Measurements from ENCODE around the gene PMM1.

The PMM1 gene

DNA sequence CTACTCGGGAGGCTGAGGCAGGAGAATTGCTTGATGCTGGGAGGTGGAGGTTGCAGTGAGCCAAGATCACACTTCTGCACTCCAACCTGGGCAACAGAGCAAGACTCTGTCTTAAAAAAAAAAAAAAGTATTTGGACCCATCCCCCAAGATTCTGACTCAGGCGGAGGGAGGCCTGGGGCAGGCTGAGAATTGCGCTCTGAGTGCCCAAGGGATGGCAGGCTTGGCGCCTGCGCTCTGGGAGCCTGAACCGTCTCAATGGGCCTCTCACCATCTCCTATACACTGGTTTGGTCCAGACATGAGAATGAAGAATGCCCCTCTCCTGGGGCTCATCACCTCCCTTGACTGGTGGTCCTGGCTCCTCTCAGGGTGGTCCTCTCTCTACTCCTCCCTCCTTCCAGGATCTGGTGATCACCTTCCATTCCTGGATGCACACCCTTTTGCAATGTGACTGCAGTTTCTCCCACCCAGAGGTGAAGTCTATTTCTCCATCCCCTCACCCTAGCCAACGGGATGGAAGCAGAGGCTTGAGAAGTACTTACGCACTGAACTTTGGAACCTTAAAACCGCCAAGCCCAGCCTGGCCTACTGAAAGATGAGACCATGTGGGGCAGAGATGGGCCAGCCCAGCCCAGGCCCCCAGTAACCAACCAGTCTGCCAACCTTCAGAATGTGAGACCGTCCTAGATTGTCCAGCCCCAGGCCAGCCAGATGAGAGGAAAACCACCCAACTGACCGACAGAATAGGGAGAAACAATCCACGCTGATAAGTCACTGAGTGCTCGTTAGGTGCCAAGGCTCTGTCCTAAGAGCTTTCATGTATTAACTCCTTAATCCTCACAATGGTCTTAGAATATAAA lies 50.3 kb downstream of the PMM1 start:
- H3K27me3 Mint-ChIP-seq = no peaks in the 10 kb centered on the region
- no peak overlapping the region for H3K4me3 Mint-ChIP-seq
- peaks cover 34% of the 10 kb centered on the region for H3K4me1 Mint-ChIP-seq
- no peaks in the 10 kb centered on the region for H3K9me3 Mint-ChIP-seq
- no peak overlapping the region for H3K27ac Mint-ChIP-seq
- H3K36me3 Mint-ChIP-seq = peaks cover 11% of the 10 kb centered on the region

DNA sequence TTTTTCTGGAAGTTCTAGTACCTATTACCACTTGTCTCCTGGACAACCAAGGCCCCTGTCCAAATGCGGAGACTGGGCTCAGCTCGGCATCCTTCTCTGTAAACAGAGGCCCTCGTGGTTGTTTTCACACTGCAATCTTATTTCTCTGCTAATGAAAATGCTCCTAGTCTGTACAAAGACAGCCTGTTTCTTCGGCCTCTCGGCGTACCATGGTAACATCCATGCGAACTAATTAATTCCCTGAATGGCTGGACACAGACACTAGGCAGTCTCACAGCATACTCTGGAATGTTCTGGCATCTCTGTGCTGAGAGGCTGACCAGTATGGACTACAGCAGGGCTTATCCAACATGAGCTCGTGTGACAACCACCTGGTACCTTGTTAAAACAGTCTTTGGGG lies 51.1 kb downstream of the PMM1 start:
- H3K4me3 Mint-ChIP-seq = no peak overlapping the region
- H3K27me3 Mint-ChIP-seq = no peaks in the 10 kb centered on the region
- H3K4me1 Mint-ChIP-seq = peaks cover 34% of the 10 kb centered on the region
- peaks cover 11% of the 10 kb centered on the region for H3K36me3 Mint-ChIP-seq
- no peak overlapping the region for H3K27ac Mint-ChIP-seq
- H3K9me3 Mint-ChIP-seq = no peaks in the 10 kb centered on the region

GRCh38 chr22:41537203-41537602 lies 52.4 kb downstream of the PMM1 start:
- Mint-ChIP-seq H3K27ac (no peak overlapping the region), H3K36me3 (peaks cover 6% of the 10 kb centered on the region), H3K9me3 (no peaks in the 10 kb centered on the region), H3K4me3 (no peak overlapping the region), H3K4me1 (peaks cover 27% of the 10 kb centered on the region), H3K27me3 (no peaks in the 10 kb centered on the region)

GRCh38 chr22:41535244-41535643 lies 54.4 kb downstream of the PMM1 start:
- no peaks in the 10 kb centered on the region for H3K27me3 Mint-ChIP-seq
- H3K4me3 Mint-ChIP-seq = no peak overlapping the region
- no peaks in the 10 kb centered on the region for H3K9me3 Mint-ChIP-seq
- peaks cover 4% of the 10 kb centered on the region for H3K36me3 Mint-ChIP-seq
- no peak overlapping the region for H3K27ac Mint-ChIP-seq
- H3K4me1 Mint-ChIP-seq = peaks cover 11% of the 10 kb centered on the region

DNA sequence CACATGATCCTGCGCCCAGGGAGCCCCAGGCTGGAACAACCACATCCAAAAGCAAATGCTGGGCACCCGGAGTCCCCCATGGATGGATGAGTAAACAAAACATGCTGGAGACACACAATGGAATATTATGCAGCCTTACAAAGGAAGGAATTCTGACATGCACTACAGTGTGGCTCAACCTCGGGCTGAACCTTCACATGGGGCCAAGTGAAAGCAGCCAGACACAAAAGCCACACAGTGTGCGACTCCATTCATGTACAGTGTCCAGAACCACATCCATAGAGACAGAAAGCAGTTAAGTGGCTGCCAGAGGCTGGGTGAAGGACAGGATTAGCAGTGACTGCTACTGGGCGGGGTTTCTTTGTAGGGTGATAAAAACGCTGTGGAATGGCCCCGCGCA lies 55.4 kb downstream of the PMM1 start:
- no peaks in the 10 kb centered on the region for H3K9me3 Mint-ChIP-seq
- H3K36me3 Mint-ChIP-seq = peaks cover 4% of the 10 kb centered on the region
- peaks cover 7% of the 10 kb centered on the region for H3K4me1 Mint-ChIP-seq
- H3K4me3 Mint-ChIP-seq = no peak overlapping the region
- no peaks in the 10 kb centered on the region for H3K27me3 Mint-ChIP-seq
- H3K27ac Mint-ChIP-seq = no peak overlapping the region

- H3K27ac Mint-ChIP-seq = peak overlapping the region; percentile 72
- H3K4me3 Mint-ChIP-seq = no peak overlapping the region
Observed at GRCh38 chr22:41532908-41533825, 56.5 kb downstream of the PMM1 start.

GRCh38 chr22:41531715-41532477 lies 57.7 kb downstream of the PMM1 start:
- Mint-ChIP-seq H3K9me3 (no peaks in the 10 kb centered on the region), H3K27ac (no peak overlapping the region), H3K36me3 (peaks cover 7% of the 10 kb centered on the region), H3K27me3 (no peaks in the 10 kb centered on the region), H3K4me1 (peaks cover 11% of the 10 kb centered on the region), H3K4me3 (no peak overlapping the region)

More at GRCh38 chr22:41532908-41533825, 56.5 kb downstream of the PMM1 start:
- Mint-ChIP-seq H3K4me1 (peaks cover 11% of the 10 kb centered on the region), H3K36me3 (peaks cover 7% of the 10 kb centered on the region), H3K27me3 (no peaks in the 10 kb centered on the region), H3K9me3 (no peaks in the 10 kb centered on the region)

DNA sequence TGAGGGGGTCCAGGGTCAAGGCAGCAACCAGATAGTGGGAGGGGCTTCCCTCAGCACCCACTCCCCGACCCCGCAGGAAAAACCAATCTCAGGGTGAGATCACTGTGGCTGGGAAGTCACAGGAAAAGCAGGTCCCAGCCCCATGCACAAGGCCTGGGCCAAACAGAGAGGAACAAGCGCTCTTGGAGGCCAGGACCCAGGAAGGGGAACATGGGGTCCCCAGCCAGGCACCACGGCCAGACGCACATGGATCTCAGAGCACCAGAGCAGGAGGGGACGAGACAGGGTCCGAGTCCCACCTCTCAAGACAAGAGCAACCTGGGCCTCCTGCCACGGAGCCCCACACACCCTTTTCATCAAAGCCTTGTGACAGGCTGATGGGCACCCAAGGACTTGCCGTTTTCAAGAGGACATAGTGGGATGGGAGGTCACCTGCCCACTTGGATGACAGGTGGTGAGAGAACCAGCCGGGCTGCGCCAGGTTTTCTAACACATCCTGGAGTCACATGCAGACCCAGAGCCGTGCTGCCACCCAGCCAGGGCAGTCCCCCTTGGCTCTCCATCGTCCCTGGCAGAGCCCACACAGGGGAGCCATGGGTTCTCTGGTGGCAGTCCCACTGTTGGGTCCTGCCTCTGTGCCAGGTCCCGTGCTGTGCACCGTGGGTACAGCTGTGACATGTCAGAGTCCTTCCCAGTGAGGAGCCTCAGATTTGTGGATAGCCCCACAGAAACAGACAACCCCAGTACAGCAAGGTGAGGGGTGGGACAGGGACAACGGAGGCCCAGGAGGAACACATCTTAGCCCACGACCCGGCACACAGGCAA lies 58.5 kb downstream of the PMM1 start:
- H3K27ac Mint-ChIP-seq = no peak overlapping the region
- H3K9me3 Mint-ChIP-seq = no peaks in the 10 kb centered on the region
- H3K27me3 Mint-ChIP-seq = no peaks in the 10 kb centered on the region
- no peak overlapping the region for H3K4me3 Mint-ChIP-seq
- H3K36me3 Mint-ChIP-seq = peaks cover 7% of the 10 kb centered on the region
- H3K4me1 Mint-ChIP-seq = peaks cover 13% of the 10 kb centered on the region

GRCh38 chr22:41528938-41529561 lies 60.6 kb downstream of the PMM1 start:
- Mint-ChIP-seq H3K27me3 (no peaks in the 10 kb centered on the region), H3K4me1 (peaks cover 21% of the 10 kb centered on the region), H3K9me3 (no peaks in the 10 kb centered on the region), H3K4me3 (no peak overlapping the region), H3K36me3 (peaks cover 3% of the 10 kb centered on the region), H3K27ac (peak overlapping the region; percentile 90)

DNA sequence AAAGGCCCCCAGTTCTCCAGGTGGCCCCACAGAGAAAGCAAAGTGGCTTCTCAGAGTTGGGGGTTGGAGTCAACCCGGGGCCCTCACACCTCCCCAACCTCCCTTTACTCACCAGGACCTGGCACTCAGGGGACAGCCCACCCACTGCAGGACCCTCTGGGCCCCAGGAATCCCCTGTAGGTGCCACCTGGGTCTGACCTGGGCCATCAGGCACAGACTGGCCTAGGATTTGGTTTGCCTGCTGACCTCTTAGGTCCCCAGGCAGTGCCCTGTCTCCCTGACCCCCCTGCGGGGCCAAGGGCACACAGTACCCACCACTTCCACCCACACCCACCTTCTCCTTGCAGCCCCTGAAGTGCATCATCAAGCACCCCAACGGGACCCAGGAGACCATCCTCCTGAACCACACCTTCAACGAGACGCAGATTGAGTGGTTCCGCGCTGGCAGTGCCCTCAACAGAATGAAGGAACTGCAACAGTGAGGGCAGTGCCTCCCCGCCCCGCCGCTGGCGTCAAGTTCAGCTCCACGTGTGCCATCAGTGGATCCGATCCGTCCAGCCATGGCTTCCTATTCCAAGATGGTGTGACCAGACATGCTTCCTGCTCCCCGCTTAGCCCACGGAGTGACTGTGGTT lies 61.4 kb downstream of the PMM1 start:
- Mint-ChIP-seq H3K36me3 (peaks cover 3% of the 10 kb centered on the region), H3K4me3 (no peak overlapping the region), H3K27me3 (no peaks in the 10 kb centered on the region), H3K9me3 (no peaks in the 10 kb centered on the region), H3K27ac (peak overlapping the region; percentile 90), H3K4me1 (peaks cover 18% of the 10 kb centered on the region)
